SHP77 treated with DMSO at 0.1 percent for 48 hours (cell line): ENCODE data around the gene FAM234B.

Experiments used
- DNase-seq: peaks from one replicate; lab custom pipeline; 2025; lab: John Stamatoyannopoulos, UW

Gene FAM234B

DNA sequence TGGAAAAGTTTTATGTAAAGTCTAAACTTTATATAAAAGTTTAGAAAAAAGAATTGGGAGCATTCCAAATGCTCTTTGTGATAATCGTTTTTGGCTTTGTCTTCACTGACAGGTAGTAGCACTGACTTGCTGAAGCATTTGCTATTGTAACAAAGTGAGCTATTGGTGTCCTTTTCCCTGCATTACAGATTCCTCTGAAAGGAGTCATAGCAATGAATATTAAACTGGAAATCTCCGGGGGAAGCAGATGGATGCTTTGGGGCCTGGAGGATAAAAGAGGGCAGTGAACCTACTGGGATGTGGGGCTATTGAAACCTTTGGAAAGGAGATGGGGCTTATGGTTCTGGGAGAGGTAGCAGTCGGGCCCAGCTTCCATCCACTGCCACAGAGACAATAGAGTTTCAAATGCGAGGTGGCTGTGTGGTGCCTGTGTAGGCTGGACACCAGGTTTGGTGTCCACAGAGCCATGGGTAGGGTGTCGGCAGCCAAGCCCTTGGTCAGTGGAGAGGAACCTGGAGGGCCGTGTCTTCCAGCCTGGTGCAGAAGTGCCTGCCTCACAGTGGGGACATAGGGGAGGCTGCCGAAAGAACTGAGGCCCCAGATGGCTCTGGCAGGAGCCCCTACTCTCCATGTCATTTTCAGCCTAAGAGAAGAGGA is 49.1 kb downstream of the FAM234B start:
- no peak for DNase-seq

GRCh38 chr12:13093848-13094220 is 49.7 kb downstream of the FAM234B start:
- no peak for DNase-seq

GRCh38 chr12:13094367-13094766 is 50.2 kb downstream of the FAM234B start:
- DNase-seq: no peak

GRCh38 chr12:13095266-13095995 is 51.2 kb downstream of the FAM234B start:
- DNase-seq: no peak

GRCh38 chr12:13097491-13098011 is 53.4 kb downstream of the FAM234B start:
- DNase-seq: no peak

DNA sequence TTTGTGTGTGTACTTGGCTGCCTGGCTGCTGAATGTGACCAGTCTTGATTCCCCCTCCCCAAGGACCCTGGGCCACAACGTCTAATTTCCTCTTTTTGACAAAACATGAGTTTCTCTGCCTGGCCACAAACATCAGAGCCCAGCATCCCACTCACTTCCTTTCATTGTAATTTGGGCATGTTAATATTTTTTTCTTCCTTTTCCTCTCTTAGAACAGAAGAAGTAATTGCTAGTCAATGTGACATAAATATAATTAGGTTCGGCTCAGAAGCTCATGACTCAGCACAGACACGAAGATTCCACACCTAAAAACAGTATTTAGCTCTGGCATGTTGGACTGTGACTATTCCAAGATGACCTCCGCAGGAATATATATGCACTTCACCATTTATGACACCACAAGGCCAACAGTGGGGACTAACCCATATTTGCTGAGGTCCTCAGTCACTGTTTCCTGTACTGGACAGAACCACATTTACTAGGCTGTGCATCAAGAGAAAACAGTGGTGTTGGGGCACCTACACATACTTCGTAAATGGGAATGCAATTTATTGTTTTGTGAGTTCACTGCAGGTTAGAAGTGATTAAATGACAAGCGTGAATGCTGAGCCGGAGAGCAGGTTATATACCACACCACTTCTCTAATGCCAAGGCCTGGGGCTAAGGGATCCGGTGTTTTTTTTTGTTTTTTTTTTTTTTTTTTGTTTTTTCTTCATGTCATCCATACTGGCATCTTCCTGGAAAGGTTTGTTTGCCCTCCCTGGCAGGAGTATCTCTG is 55.1 kb downstream of the FAM234B start:
- DNase-seq: no peak

GRCh38 chr12:13099844-13100604 is 55.8 kb downstream of the FAM234B start:
- no peak for DNase-seq

- DNase-seq: no peak
These were observed 56.4 kb downstream of the FAM234B start for GRCh38 chr12:13100605-13100881.

GRCh38 chr12:13100882-13101769 is 56.9 kb downstream of the FAM234B start:
- DNase-seq: no peak

DNA sequence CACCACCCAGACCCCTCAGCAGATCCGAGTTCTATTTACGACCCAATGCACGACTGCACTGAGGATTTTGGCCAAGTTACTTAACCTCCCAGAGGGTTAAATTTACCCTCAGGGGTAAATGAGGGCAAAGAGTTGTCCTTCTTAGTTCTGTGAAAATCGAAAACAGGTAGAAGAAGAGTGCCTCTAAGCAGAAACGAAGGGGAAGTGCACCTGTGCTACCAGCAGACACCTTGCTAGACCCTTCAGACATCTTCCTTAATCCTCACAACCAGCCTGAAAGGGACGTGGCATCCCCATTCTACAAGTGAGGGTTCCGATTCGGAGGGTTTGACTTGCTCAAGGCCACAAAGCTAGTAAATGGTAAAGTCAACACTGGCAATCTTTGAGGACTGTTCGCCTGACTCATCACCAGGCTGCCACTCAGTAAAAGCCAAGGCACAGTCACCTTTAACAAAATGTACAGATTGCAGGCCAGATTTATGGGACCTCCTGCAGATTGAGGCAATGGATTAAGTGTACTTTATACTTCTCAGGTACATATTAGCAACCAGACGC is 57.7 kb downstream of the FAM234B start:
- no peak for DNase-seq

- DNase-seq: no peak
These were observed 58.4 kb downstream of the FAM234B start for GRCh38 chr12:13102461-13103195.

- no peak for DNase-seq
These were observed 59.3 kb downstream of the FAM234B start, which contains the start of gene GSG1 for GRCh38 chr12:13103391-13104033. TSS of gene GSG1 (minus strand) at chr12:13103667. CDS start at chr12:13103512, 155 bp downstream.

GRCh38 chr12:13104409-13104808 is 60.2 kb downstream of the FAM234B start:
- no peak for DNase-seq

GRCh38 chr12:13105781-13106180 is 61.6 kb downstream of the FAM234B start:
- no peak for DNase-seq

DNA sequence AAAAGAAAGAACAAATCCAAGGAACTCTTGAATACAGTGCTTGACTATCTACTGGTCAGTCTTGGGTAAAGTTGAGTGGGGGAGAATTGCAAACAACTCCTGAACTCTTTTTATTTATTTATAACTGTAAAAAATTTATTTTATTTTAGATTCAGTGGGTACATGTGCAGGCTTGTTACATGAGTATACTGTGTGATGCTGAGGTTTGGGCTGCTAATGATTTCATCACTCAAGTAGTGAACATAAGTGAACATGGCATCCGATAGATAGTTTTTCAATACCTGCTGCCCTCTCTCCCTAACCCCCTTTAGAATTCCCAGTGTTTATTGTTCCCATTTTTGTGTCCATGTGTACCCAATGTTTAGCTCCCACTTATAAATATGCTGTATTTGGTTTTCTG is 62.5 kb downstream of the FAM234B start:
- DNase-seq: no peak

DNA sequence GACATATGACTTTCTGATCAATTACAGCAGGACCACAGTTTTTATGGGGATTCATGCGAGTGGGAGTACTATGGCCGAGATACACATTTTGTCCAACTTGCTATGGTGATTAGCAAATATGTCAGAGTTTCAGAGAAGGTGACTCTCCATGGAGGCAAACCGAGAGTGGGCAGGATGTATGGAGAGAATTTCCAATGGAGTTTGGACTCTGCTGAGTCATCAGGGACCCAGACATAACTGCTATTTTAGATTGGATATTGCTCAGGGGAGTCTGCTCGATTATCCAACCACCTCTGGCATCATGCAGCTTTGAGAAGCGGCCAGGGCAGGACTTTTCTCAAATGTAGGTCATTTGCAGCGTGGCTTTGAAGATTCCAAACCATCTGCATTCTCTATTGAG is 68.8 kb downstream of the FAM234B start:
- no peak for DNase-seq

DNA sequence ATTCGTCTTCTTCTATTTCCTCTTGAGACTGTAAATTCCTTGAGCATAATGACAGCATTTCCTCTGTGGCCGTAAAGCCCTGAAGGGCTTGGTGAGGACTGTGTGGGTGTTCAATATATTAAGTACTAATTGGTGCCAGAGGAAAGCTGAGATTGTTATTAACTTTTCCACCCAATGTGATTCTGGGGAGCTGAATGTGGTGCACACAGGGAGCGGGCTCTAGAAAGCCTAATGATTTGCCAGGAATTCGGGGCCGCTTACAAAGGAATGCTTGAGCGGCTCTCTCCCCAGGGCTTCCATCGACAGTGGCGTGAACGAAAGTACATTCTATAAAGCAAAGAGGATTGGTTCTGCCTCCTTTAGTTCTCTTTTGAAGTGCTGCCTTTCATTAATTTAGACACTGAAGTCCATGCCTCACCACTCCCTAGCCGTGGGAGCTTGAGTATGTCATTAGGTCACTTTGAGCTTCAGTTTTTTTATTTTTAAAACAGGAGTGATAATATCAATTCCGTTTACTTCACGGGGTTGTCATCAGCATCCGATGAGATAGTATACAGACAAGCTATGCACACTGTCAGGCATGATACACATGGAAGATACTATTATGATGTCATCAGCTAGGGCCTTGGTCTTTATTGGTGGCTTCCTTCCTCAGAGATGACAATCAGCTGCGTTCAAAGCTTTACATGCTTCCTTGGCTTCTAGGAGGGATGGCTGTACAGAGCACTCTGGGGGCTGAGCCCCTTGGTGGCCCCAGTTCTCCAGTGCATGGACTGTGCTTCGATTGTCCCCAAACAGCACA is 70.3 kb downstream of the FAM234B start:
- no peak for DNase-seq

GRCh38 chr12:13116259-13116658 is 72.1 kb downstream of the FAM234B start:
- DNase-seq: no peak

GRCh38 chr12:13117029-13117428 is 72.8 kb downstream of the FAM234B start:
- DNase-seq: no peak
